Tibial nerve (tissue), 3 donors: ENCODE measurements around the gene HSFX3.

ENCODE experiments used
- POLR2A ChIP-seq, 2 donors: fragments of 450-650 bp; IDR thresholded peaks; one replicate each; pipeline ENCODE4 v1.6.1; 2017; ENCODE audit warnings: antibody characterized with exemption in 2 of 2, mild to moderate bottlenecking in 2 of 2, moderate library complexity in 2 of 2
- TF ChIP-seq, protein P1 (sequence below), 5 experiments: fragments of 200-600 bp in 3 of 5; fragments of 450-650 bp in 2 of 5; sonication (generic) in 3 of 5; IDR thresholded peaks; one replicate each; pipeline ENCODE4 v1.5.1; 2016 to 2019; ENCODE audit warnings: antibody characterized with exemption in 5 of 5, mild to moderate bottlenecking in 3 of 5, moderate library complexity in 2 of 5

DNA sequence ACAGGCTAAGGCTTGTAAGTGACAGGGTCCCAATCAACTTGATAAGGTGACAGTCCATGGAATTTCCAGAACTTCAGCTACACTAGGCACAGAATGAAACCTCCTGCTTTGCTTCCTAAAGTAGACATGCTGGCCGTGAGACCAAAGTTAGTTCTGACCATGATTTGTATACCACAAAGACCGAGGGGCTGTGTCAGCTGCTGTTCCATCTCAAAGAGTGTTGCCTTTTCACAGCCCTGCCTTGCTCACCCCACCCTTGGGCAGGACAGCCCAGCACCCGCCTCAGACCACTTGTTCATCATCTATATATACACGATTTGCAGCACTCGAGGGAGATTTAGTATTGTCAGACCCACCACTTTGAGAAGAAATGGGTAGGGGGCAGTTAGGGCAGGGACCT, 50.0 kb downstream of the HSFX3 start:
- TF ChIP-seq, protein P1, sequence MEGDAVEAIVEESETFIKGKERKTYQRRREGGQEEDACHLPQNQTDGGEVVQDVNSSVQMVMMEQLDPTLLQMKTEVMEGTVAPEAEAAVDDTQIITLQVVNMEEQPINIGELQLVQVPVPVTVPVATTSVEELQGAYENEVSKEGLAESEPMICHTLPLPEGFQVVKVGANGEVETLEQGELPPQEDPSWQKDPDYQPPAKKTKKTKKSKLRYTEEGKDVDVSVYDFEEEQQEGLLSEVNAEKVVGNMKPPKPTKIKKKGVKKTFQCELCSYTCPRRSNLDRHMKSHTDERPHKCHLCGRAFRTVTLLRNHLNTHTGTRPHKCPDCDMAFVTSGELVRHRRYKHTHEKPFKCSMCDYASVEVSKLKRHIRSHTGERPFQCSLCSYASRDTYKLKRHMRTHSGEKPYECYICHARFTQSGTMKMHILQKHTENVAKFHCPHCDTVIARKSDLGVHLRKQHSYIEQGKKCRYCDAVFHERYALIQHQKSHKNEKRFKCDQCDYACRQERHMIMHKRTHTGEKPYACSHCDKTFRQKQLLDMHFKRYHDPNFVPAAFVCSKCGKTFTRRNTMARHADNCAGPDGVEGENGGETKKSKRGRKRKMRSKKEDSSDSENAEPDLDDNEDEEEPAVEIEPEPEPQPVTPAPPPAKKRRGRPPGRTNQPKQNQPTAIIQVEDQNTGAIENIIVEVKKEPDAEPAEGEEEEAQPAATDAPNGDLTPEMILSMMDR (IDR thresholded peaks at IDR 0.05), result no peak
- no peak for TF ChIP-seq POLR2A (IDR thresholded peaks at IDR 0.05)
